MM.1S (cell line): ENCODE results near the gene MYF5.

Source experiments
- EZH2 ChIP-seq: fragments of 300-600 bp; sonication (generic); optimal IDR thresholded peaks from 2 replicates; pipeline ENCODE3; 2017; ENCODE audit warnings: low read depth, mild to moderate bottlenecking, antibody characterized with exemption, low read length, mixed read lengths
- TF ChIP-seq, protein P1 (sequence below): fragments of 300-600 bp; sonication (generic); IDR thresholded peaks from 2 replicates; pipeline ENCODE4 v1.5.1; 2016; ENCODE audit warnings: antibody characterized with exemption, low read length, mixed read lengths

DNA sequence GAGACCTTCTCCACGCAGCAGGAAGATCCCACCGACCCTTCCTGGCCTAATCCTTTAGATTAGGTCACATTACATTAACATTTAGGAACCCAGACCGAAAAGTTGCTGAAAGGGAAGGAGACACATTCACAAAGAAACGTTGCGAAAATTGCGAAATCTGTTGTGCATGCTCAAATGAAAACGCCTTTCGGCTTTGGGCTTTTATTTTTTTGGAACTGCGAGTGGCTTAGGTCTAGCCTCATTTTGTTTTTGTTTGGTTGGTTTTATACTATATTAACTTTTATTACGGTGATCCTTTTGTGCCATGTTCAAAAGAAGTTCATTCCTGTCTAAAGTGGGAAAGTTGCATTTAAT, 7.8 kb upstream of the MYF5 start:
- TF ChIP-seq EZH2 = no peak
- TF ChIP-seq, protein P1, sequence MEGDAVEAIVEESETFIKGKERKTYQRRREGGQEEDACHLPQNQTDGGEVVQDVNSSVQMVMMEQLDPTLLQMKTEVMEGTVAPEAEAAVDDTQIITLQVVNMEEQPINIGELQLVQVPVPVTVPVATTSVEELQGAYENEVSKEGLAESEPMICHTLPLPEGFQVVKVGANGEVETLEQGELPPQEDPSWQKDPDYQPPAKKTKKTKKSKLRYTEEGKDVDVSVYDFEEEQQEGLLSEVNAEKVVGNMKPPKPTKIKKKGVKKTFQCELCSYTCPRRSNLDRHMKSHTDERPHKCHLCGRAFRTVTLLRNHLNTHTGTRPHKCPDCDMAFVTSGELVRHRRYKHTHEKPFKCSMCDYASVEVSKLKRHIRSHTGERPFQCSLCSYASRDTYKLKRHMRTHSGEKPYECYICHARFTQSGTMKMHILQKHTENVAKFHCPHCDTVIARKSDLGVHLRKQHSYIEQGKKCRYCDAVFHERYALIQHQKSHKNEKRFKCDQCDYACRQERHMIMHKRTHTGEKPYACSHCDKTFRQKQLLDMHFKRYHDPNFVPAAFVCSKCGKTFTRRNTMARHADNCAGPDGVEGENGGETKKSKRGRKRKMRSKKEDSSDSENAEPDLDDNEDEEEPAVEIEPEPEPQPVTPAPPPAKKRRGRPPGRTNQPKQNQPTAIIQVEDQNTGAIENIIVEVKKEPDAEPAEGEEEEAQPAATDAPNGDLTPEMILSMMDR = no peak
